H9 (cell line): ENCODE results near the gene LYST. TPM values are rescaled to one million over a fixed set of nuclear protein-coding genes. Genes with fewer than 3 reads are reported as not detected.

Experiments used
- DNase-seq: peaks from one replicate; pipeline ENCODE4 v3.0.0-alpha.2; 2017
- H2AFZ ChIP-seq: one replicate; pipeline ENCODE4 v1.6.1; 2013; ENCODE audit warnings: mild to moderate bottlenecking, low read length, control low read depth, moderate library complexity
- H2AK5ac ChIP-seq: 2 replicates; pipeline ENCODE4 v1.6.1; 2013; ENCODE audit warnings: low read length, control low read depth, mixed read lengths; ENCODE audit not compliant: insufficient read length
- H2BK120ac ChIP-seq: one replicate; pipeline ENCODE4 v1.6.1; 2013; ENCODE audit warnings: low read depth, mild to moderate bottlenecking, low read length, control low read depth, inconsistent platforms; ENCODE audit not compliant: poor library complexity, severe bottlenecking
- H2BK12ac ChIP-seq: 2 replicates; pipeline ENCODE4 v1.6.1; 2013; ENCODE audit warnings: low read length, control low read depth, mixed read lengths, low read depth; ENCODE audit not compliant: insufficient read length
- H2BK15ac ChIP-seq: 2 replicates; pipeline ENCODE4 v1.6.1; 2013; ENCODE audit warnings: low read depth, low read length, control low read depth
- H2BK20ac ChIP-seq: one replicate; pipeline ENCODE4 v1.6.1; 2013; ENCODE audit warnings: low read depth, mild to moderate bottlenecking, low read length, control low read depth, inconsistent platforms; ENCODE audit not compliant: poor library complexity, severe bottlenecking
- H2BK5ac ChIP-seq: 2 replicates; pipeline ENCODE4 v1.6.1; 2013; ENCODE audit warnings: low read length, control low read depth, mixed read lengths; ENCODE audit not compliant: insufficient read length
- H3K14ac ChIP-seq: 2 replicates; pipeline ENCODE4 v1.6.1; 2013; ENCODE audit warnings: low read length, control low read depth; ENCODE audit not compliant: insufficient read depth
- H3K18ac ChIP-seq: 2 replicates; pipeline ENCODE4 v1.6.1; 2013; ENCODE audit warnings: low read depth, mild to moderate bottlenecking, mixed read lengths, low read length, control low read depth; ENCODE audit not compliant: insufficient read length
- H3K23ac ChIP-seq: 2 replicates; pipeline ENCODE4 v1.6.1; 2013; ENCODE audit warnings: low read length, control low read depth, mixed read lengths, low read depth; ENCODE audit not compliant: insufficient read length
- H3K23me2 ChIP-seq: 2 replicates; pipeline ENCODE4 v1.6.1; 2013; ENCODE audit warnings: low read depth, mild to moderate bottlenecking, mixed read lengths, low read length, control low read depth; ENCODE audit not compliant: insufficient read length, poor library complexity, severe bottlenecking
- H3K27ac ChIP-seq: 2 replicates; pipeline ENCODE4 v1.5.1; 2013; ENCODE audit warnings: low read length, control low read depth, mixed read lengths, low read depth; ENCODE audit not compliant: insufficient read length
- H3K27me3 ChIP-seq: 2 replicates; pipeline ENCODE4 v1.6.1; 2013; ENCODE audit warnings: low read length, control low read depth, inconsistent platforms; ENCODE audit not compliant: insufficient read depth
- H3K4ac ChIP-seq: 2 replicates; pipeline ENCODE4 v1.6.1; 2013; ENCODE audit warnings: low read depth, mild to moderate bottlenecking, control low read depth, inconsistent platforms, low read length, moderate library complexity
- H3K4me1 ChIP-seq: 2 replicates; pipeline ENCODE4 v1.6.1; 2013; ENCODE audit warnings: low read length, control low read depth, inconsistent platforms; ENCODE audit not compliant: insufficient read depth
- H3K4me2 ChIP-seq: 2 replicates; pipeline ENCODE4 v1.6.1; 2013; ENCODE audit warnings: low read length, control low read depth, mixed read lengths; ENCODE audit not compliant: insufficient read length, insufficient read depth
- H3K56ac ChIP-seq: 2 replicates; pipeline ENCODE4 v1.6.1; 2013; ENCODE audit warnings: low read depth, mild to moderate bottlenecking, mixed read lengths, low read length, control low read depth; ENCODE audit not compliant: insufficient read length
- H3K79me1 ChIP-seq: 2 replicates; pipeline ENCODE4 v1.6.1; 2013; ENCODE audit warnings: low read depth, mild to moderate bottlenecking, moderate library complexity, low read length, control low read depth, inconsistent platforms; ENCODE audit not compliant: insufficient read depth, poor library complexity, severe bottlenecking
- H3K79me2 ChIP-seq: 2 replicates; pipeline ENCODE4 v1.6.1; 2013; ENCODE audit warnings: low read length, control low read depth, inconsistent platforms; ENCODE audit not compliant: insufficient read depth
- H3K9ac ChIP-seq: 2 replicates; pipeline ENCODE4 v1.6.1; 2013; ENCODE audit warnings: low read length, control low read depth, mixed read lengths; ENCODE audit not compliant: insufficient read length; ENCODE audit errors: extremely low read depth
- H3K9me3 ChIP-seq: one replicate; pipeline ENCODE4 v1.6.1; 2013; ENCODE audit warnings: low read depth, low read length, inconsistent platforms; ENCODE audit not compliant: control insufficient read depth
- H3T11ph ChIP-seq: one replicate; pipeline ENCODE4 v1.6.1; 2013; ENCODE audit warnings: mild to moderate bottlenecking, low read length, control low read depth, inconsistent platforms
- H4K20me1 ChIP-seq: one replicate; pipeline ENCODE4 v1.6.1; 2013; ENCODE audit not compliant: control insufficient read depth, insufficient read length, insufficient read depth
- H4K5ac ChIP-seq: 2 replicates; pipeline ENCODE4 v1.6.1; 2013; ENCODE audit warnings: low read depth, mild to moderate bottlenecking, mixed read lengths, low read length, control low read depth; ENCODE audit not compliant: insufficient read length
- H4K8ac ChIP-seq: replicated peaks from 2 replicates; pipeline ENCODE4 v1.6.1; 2013; ENCODE audit warnings: low read length, control low read depth, mixed read lengths, low read depth; ENCODE audit not compliant: insufficient read length
- H4K91ac ChIP-seq: 2 replicates; pipeline ENCODE4 v1.6.1; 2013; ENCODE audit warnings: low read depth, mild to moderate bottlenecking, moderate library complexity, mixed read lengths, low read length, control low read depth; ENCODE audit not compliant: insufficient read length
- H3K27ac Mint-ChIP-seq, 3 experiments: 2 replicates in 2 of 3; 3 replicates in 1 of 3; pipeline ENCODE4 v1.8.0; 2020 to 2021; ENCODE audit warnings: mixed read lengths in 3 of 3, mild to moderate bottlenecking in 1 of 3, moderate library complexity in 1 of 3
- H3K27me3 Mint-ChIP-seq: 2 replicates; pipeline ENCODE4 v1.8.0; 2021; ENCODE audit warnings: low read depth, mild to moderate bottlenecking, moderate library complexity, mixed read lengths
- H3K36me3 Mint-ChIP-seq, 3 experiments: 2 replicates in 2 of 3; 3 replicates in 1 of 3; pipeline ENCODE4 v1.8.0; 2020 to 2021; ENCODE audit warnings: low read depth in 3 of 3, mixed read lengths in 3 of 3; ENCODE audit not compliant: insufficient read depth in 1 of 3
- H3K4me1 Mint-ChIP-seq, 2 experiments: 2 replicates each; pipeline ENCODE4 v1.8.0; 2020; ENCODE audit warnings: mixed read lengths in 2 of 2
- H3K4me3 Mint-ChIP-seq, 2 experiments: 2 replicates in 1 of 2; 3 replicates in 1 of 2; pipeline ENCODE4 v1.8.0; 2020 to 2021; ENCODE audit warnings: mild to moderate bottlenecking in 2 of 2, mixed read lengths in 2 of 2, moderate library complexity in 1 of 2
- H3K9me3 Mint-ChIP-seq, 2 experiments: 2 replicates in 1 of 2; 3 replicates in 1 of 2; pipeline ENCODE4 v1.8.0; 2020; ENCODE audit warnings: mild to moderate bottlenecking in 2 of 2, mixed read lengths in 2 of 2, moderate library complexity in 1 of 2
- WGBS: extraction: QIAGEN DNeasy Blood & Tissue Kit; methylation state at CpG from one replicate; pipeline ENCODE4 v1.1.7; 2013; ENCODE audit warnings: missing lambda C conversion rate, low lambda C conversion rate, mixed read lengths; ENCODE audit not compliant: insufficient read length; ENCODE audit errors: extremely low coverage; 5-methylcytosine and 5-hydroxymethylcytosine counted together
- total RNA-seq: library from RNA; stranded (reverse); gene quantifications from 2 replicates; pipeline ENCODE4 v1.2.1, GENCODE V29; 2021
- TF ChIP-seq, protein P1 (sequence below): fragments of 200-600 bp; sonication (generic); conservative IDR thresholded peaks from 3 replicates; pipeline ENCODE4 v1.8.0; 2021; ENCODE audit warnings: antibody characterized with exemption, mild to moderate bottlenecking

LYST gene
- total RNA-seq, 1 experiment from 2014 or later: 0.13 TPM

DNA sequence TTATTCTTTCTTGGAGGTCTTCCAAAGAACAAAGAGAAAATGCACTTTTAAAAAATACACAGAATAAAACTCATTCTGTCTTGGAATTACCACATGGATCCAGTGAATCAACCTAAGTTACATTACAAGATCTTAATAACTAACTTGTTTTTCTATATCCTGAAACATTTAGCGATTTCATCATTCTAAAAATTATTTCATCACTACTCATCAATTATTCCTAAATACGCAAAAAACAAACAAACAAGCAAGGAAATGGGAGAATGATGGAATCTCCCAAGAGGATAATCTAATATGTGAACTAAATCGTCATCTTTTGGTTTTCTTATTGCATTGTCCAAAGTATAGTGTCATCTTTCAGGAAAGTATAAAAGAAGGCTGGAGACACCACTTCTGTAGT, 178.6 kb downstream of the LYST start:
- H3K23ac ChIP-seq: no peak overlapping the region
- H3K79me1 ChIP-seq: no peaks in the 10 kb centered on the region
- H2AK5ac ChIP-seq: no peak overlapping the region
- 100% methylated on average over 2 of the region's 3 CpGs for WGBS
- H3K56ac ChIP-seq: no peak overlapping the region
- H3T11ph ChIP-seq: no peak overlapping the region
- TF ChIP-seq, protein P1, sequence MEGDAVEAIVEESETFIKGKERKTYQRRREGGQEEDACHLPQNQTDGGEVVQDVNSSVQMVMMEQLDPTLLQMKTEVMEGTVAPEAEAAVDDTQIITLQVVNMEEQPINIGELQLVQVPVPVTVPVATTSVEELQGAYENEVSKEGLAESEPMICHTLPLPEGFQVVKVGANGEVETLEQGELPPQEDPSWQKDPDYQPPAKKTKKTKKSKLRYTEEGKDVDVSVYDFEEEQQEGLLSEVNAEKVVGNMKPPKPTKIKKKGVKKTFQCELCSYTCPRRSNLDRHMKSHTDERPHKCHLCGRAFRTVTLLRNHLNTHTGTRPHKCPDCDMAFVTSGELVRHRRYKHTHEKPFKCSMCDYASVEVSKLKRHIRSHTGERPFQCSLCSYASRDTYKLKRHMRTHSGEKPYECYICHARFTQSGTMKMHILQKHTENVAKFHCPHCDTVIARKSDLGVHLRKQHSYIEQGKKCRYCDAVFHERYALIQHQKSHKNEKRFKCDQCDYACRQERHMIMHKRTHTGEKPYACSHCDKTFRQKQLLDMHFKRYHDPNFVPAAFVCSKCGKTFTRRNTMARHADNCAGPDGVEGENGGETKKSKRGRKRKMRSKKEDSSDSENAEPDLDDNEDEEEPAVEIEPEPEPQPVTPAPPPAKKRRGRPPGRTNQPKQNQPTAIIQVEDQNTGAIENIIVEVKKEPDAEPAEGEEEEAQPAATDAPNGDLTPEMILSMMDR: no peak
- H4K5ac ChIP-seq: no peak overlapping the region
- H2BK20ac ChIP-seq: no peak overlapping the region
- H3K14ac ChIP-seq: no peak overlapping the region
- DNase-seq: no peak
- no peaks in the 10 kb centered on the region; the same call in 1 of the 2 replicates for H3K4me1 ChIP-seq
- H2BK5ac ChIP-seq: no peak overlapping the region
- H3K9me3 Mint-ChIP-seq: no peaks in the 10 kb centered on the region
- no peak overlapping the region for H2AFZ ChIP-seq
- no peaks in the 10 kb centered on the region for H3K27me3 Mint-ChIP-seq
- H3K36me3 Mint-ChIP-seq: no peaks in the 10 kb centered on the region
- H3K18ac ChIP-seq: no peak overlapping the region
- no peak overlapping the region for H2BK120ac ChIP-seq
- no peak overlapping the region for H3K4me3 Mint-ChIP-seq
- H3K79me2 ChIP-seq: no peaks in the 10 kb centered on the region
- H3K9me3 ChIP-seq: no peaks in the 10 kb centered on the region
- H3K4me1 Mint-ChIP-seq: peaks cover 4 to 9% of the 10 kb centered on the region in 2 experiments
- no peak overlapping the region for H2BK12ac ChIP-seq
- no peak overlapping the region for H4K8ac ChIP-seq
- no peak overlapping the region for H3K4me2 ChIP-seq
- no peak overlapping the region for H3K27ac Mint-ChIP-seq
- no peak overlapping the region for H2BK15ac ChIP-seq
- no peaks in the 10 kb centered on the region for H3K23me2 ChIP-seq
- H3K27ac ChIP-seq: no peak overlapping the region
- H3K27me3 ChIP-seq: no peaks in the 10 kb centered on the region
- no peak overlapping the region for H3K9ac ChIP-seq
- H4K91ac ChIP-seq: no peak overlapping the region
- H4K20me1 ChIP-seq: no peaks in the 10 kb centered on the region
- H3K4ac ChIP-seq: no peak overlapping the region
